ENCODE measurements around the gene AMER3.
"Not testable (repeated sequence)": the region's sequence is repeated elsewhere in the genome, so short reads cannot be mapped to it uniquely, and the experiment has no call there.

The AMER3 gene, protein sequence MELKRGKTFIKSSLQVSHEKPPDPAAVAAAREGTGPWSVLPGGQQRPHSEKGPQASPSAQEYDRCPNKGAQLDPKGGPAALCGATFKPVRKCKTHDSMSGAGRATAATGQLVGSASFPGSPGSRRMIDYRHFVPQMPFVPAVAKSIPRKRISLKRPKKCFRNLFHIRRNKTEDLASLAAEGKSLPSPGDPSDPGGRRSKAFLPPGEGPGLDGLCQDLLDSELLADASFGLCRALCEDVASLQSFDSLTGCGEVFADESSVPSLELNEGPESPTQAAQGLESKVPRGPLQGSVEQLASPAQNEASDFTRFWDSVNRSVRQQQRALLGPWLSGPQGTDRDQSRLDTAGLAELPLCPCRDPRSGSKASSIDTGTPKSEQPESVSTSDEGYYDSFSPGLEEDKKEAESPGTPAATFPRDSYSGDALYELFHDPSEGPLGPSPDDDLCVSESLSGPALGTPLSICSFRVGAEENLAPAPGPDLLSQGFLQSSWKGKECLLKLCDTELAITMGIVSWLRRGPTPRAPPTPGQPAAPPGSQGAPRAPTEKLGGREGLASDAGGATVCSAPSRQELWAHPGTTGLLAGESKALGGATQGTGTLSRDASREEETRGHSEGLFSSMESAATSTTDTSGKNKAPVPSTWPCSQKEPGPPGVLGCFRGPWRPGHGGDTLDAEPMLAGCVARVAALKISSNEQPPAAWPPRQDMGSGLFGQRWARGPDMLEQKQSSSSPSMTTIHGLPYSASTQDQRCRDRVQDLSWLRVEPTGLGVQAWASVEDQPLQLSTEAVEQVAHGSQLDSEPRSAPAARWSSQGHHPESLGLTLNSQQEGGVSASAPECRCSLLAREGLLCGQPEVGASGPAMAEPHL

DNA sequence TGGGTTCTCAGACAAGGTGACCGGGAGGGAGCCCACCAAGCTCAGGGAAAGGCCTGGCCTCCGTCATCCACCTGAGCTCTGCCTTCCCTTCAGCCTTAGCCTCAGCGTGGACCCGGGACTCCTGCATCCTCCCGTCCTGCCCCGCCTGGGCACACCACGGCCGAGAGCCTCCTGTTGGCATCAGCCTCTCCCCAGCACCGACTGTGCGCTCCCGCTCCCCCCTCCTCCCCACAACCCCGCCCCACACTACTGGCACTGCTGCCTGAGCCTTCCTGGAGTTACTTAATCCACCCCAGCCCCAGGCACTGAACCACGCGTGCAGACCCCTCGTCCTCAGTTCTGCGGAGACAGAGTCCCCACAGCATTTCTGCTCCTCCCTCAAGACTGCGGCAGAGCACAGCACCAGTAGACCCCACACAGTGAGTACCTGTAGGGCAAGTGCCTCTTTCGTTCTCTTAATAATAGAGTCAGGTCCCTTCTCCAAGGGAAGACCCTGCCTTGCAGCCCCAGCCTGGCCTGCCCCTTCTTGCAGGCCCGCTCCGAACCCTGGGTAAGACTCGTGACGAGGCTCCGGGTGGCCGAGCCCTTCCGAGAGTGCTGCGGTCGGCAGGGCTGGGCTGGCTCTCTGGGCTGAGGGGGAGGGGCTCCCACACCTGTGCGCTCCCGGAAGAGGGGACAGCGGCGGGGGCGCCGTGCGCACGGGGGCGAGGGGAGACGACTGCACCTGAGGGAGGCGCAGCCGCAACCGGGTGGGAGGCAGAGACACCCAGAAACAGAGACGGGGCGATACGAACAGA lies at the start of gene AMER3:
Gene AMER3 (plus strand): TSS at position 285 of the 797 bp plus-strand sequence. CDS start 6,533 bp downstream, outside the sequence.
- no peak for ATAC-seq
- TF ChIP-seq CREB5 (CRISPR knock-in tag; IDR thresholded peaks at IDR 0.05; ENCODE audit: low read depth) (no peak), PPARA (CRISPR knock-in tag; IDR thresholded peaks at IDR 0.05; ENCODE audit: borderline replicate concordance) (no peak)

GRCh38 chr2:130714795-130715194 lies 40.5 kb upstream of the AMER3 start:
- not testable (repeated sequence) for ATAC-seq

GRCh38 chr2:130720036-130720435 lies 35.3 kb upstream of the AMER3 start:
- no peak for ATAC-seq

DNA sequence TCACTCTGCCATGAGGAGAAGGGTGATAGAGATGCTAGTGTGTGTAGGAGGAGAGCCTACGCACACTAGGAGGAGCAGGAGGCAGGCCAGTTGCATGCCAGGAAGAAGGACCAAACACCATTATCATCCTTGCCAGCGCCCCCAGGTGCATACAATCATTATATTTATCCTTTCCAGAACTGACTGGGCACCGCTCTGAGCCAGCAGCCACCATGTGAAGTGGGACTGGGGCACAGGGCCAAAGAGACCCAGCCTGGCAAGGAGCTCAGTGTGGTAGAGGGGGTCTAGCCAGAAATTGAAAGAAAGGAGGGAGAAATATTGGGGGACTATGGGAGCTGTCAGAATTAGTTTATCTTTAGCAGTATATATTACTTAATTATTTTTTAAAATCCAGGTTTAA lies 34.8 kb upstream of the AMER3 start:
- no peak for ATAC-seq
- TF ChIP-seq OSR1 (CRISPR knock-in tag; IDR thresholded peaks at IDR 0.05) (no peak), GLIS3 (CRISPR knock-in tag; IDR thresholded peaks at IDR 0.05) (no peak), CSDC2 (CRISPR knock-in tag; IDR thresholded peaks at IDR 0.05) (no peak), ZNF565 (CRISPR knock-in tag; conservative IDR thresholded peaks at IDR 0.05; ENCODE audit: low read depth) (no peak), ISL1 (CRISPR knock-in tag; IDR thresholded peaks at IDR 0.05) (no peak), ZNF8 (CRISPR knock-in tag; IDR thresholded peaks at IDR 0.05) (no peak), BACH2 (CRISPR knock-in tag; IDR thresholded peaks at IDR 0.05; ENCODE audit: borderline replicate concordance) (no peak), SNAI2 (CRISPR knock-in tag; IDR thresholded peaks at IDR 0.05) (no peak), RARB (CRISPR knock-in tag; IDR thresholded peaks at IDR 0.05) (no peak), ZFP30 (CRISPR knock-in tag; IDR thresholded peaks at IDR 0.05) (no peak), ZNF70 (CRISPR knock-in tag; IDR thresholded peaks at IDR 0.05) (no peak), ARNTL (CRISPR knock-in tag; IDR thresholded peaks at IDR 0.05; ENCODE audit: borderline replicate concordance, low read depth) (no peak), ZC3H10 (CRISPR knock-in tag; IDR thresholded peaks at IDR 0.05) (no peak)
- TF ChIP-seq, protein P1, sequence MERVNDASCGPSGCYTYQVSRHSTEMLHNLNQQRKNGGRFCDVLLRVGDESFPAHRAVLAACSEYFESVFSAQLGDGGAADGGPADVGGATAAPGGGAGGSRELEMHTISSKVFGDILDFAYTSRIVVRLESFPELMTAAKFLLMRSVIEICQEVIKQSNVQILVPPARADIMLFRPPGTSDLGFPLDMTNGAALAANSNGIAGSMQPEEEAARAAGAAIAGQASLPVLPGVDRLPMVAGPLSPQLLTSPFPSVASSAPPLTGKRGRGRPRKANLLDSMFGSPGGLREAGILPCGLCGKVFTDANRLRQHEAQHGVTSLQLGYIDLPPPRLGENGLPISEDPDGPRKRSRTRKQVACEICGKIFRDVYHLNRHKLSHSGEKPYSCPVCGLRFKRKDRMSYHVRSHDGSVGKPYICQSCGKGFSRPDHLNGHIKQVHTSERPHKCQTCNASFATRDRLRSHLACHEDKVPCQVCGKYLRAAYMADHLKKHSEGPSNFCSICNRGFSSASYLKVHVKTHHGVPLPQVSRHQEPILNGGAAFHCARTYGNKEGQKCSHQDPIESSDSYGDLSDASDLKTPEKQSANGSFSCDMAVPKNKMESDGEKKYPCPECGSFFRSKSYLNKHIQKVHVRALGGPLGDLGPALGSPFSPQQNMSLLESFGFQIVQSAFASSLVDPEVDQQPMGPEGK (CRISPR knock-in tag; IDR thresholded peaks at IDR 0.05; ENCODE audit: borderline replicate concordance), result no peak

More at GRCh38 chr2:130720036-130720435, 35.3 kb upstream of the AMER3 start:
- TF ChIP-seq ESRRG (CRISPR knock-in tag; IDR thresholded peaks at IDR 0.05) (no peak), RARB (CRISPR knock-in tag; IDR thresholded peaks at IDR 0.05) (no peak)

DNA sequence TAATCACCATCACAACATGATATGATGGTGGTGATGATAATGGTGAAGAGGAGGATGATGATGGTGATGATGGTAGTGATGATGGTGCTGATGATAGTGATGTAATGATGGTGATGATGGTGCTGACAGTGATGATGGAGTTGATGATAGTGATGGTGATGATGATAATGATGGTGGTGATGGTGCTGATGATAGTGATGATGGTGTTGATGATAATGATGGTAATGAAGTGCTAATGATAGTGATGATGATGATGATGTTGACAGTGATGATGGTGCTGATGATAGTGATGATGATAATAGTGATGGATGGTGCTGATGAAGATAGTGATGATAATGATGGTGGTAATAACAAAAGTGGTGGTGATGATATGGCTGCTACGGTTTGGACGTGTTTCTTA lies 30.9 kb upstream of the AMER3 start:
- TF ChIP-seq CSDC2 (CRISPR knock-in tag; IDR thresholded peaks at IDR 0.05) (no peak), ZNF70 (CRISPR knock-in tag; IDR thresholded peaks at IDR 0.05) (no peak), OSR1 (CRISPR knock-in tag; IDR thresholded peaks at IDR 0.05) (no peak)
- ATAC-seq, result no peak

DNA sequence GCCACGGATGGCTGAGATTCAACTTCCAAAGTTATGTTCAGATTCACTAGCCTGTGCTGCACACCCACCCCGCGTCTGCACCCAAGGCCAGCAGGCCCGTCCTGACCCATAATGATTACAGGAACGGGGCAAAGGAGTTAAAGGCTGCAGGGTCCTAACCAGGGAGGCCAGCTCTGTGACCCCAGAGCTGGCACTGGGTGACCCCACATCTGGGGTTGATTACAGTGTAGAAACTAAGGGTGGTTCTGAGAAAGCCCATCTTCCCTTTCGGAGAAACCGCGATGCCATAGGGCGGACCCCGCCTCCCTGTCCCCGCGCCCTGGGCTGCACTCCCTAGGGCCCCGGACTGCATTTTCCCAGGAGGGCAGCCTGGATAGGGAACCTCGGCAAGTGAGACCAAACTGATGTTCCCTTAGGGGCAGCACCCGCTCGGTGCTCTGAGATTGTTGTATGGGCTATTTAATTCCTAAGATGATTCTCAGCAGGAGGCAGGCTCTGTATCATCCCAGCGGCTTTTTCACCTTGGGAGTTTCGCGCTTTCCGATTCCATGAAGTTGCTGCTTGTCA lies 28.6 kb upstream of the AMER3 start:
- ATAC-seq, result no peak
- no peak for TF ChIP-seq SNAI2 (CRISPR knock-in tag; IDR thresholded peaks at IDR 0.05)
- TF ChIP-seq, protein P2, sequence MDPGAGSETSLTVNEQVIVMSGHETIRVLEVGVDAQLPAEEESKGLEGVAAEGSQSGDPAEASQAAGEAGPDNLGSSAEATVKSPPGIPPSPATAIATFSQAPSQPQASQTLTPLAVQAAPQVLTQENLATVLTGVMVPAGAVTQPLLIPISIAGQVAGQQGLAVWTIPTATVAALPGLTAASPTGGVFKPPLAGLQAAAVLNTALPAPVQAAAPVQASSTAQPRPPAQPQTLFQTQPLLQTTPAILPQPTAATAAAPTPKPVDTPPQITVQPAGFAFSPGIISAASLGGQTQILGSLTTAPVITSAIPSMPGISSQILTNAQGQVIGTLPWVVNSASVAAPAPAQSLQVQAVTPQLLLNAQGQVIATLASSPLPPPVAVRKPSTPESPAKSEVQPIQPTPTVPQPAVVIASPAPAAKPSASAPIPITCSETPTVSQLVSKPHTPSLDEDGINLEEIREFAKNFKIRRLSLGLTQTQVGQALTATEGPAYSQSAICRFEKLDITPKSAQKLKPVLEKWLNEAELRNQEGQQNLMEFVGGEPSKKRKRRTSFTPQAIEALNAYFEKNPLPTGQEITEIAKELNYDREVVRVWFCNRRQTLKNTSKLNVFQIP (CRISPR knock-in tag; IDR thresholded peaks at IDR 0.05; ENCODE audit: borderline replicate concordance, low read depth), result no peak
- TF ChIP-seq ISL1 (CRISPR knock-in tag; IDR thresholded peaks at IDR 0.05), result no peak
- no peak for TF ChIP-seq BACH2 (CRISPR knock-in tag; IDR thresholded peaks at IDR 0.05; ENCODE audit: borderline replicate concordance)
- no peak for TF ChIP-seq CREB5 (CRISPR knock-in tag; IDR thresholded peaks at IDR 0.05; ENCODE audit: low read depth)
- TF ChIP-seq ZNF565 (CRISPR knock-in tag; conservative IDR thresholded peaks at IDR 0.05; ENCODE audit: low read depth), result no peak
- no peak for TF ChIP-seq ZNF8 (CRISPR knock-in tag; IDR thresholded peaks at IDR 0.05)
- TF ChIP-seq PPARA (CRISPR knock-in tag; IDR thresholded peaks at IDR 0.05; ENCODE audit: borderline replicate concordance), result no peak
- TF ChIP-seq TCF4 (CRISPR knock-in tag; IDR thresholded peaks at IDR 0.05; ENCODE audit: borderline replicate concordance), result no peak
- TF ChIP-seq, protein P1 (CRISPR knock-in tag; IDR thresholded peaks at IDR 0.05; ENCODE audit: borderline replicate concordance), result no peak
- TF ChIP-seq OSR1 (CRISPR knock-in tag; IDR thresholded peaks at IDR 0.05), result no peak
